HUES48 (cell line): Measurements from ENCODE around the gene BAIAP3.

ENCODE experiments used
- H3K27ac ChIP-seq: one replicate; pipeline ENCODE4 v1.7.0; 2013; ENCODE audit warnings: low read depth, low read length, inconsistent platforms
- H3K27me3 ChIP-seq: 2 replicates; pipeline ENCODE4 v1.6.1; 2013; ENCODE audit warnings: mild to moderate bottlenecking, low read length; ENCODE audit not compliant: control insufficient read depth, insufficient read depth
- H3K36me3 ChIP-seq: 2 replicates; pipeline ENCODE4 v1.6.1; 2013; ENCODE audit warnings: low read length; ENCODE audit not compliant: control insufficient read depth, insufficient read depth
- H3K4me1 ChIP-seq: 2 replicates; pipeline ENCODE4 v1.6.1; 2013; ENCODE audit warnings: mild to moderate bottlenecking, low read length; ENCODE audit not compliant: control insufficient read depth, insufficient read depth
- H3K4me3 ChIP-seq: 2 replicates; pipeline ENCODE4 v1.5.1; 2013; ENCODE audit warnings: mild to moderate bottlenecking, low read depth, low read length
- H3K9ac ChIP-seq: 2 replicates; pipeline ENCODE4 v1.6.1; 2013; ENCODE audit warnings: mild to moderate bottlenecking, low read depth, low read length, moderate library complexity
- H3K9me3 ChIP-seq: 2 replicates; pipeline ENCODE4 v1.6.1; 2013; ENCODE audit warnings: low read length; ENCODE audit not compliant: control insufficient read depth, insufficient read depth

The BAIAP3 gene

DNA sequence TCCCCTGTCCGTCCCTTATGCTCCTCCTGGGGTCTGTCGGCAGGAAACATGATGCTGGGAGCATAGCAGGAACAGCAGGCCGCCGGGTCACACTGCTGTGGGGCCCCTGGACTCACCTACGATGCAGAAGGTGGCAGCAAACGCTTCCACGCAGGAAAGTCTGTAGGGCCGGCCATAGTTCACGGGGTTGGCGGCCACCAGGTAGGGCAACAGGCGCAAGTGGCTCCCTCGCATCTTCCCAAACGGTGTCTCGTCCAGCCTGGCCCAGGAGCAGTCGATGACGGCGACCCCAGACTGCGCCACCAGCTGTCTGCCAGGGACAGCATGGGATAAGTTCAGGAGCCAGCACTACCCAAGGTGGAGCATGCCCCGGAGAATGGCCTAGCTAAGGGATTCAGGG is 17.2 kb downstream of the BAIAP3 start:
- Histone ChIP-seq H3K9ac (no peak overlapping the region), H3K4me1 (0 out of 2 replicates have a peak, but pooled peaks cover 3% of the 10 kb centered on the region), H3K27ac (no peak overlapping the region), H3K9me3 (no peaks in the 10 kb centered on the region), H3K27me3 (no peaks in the 10 kb centered on the region), H3K36me3 (peaks cover 26% of the 10 kb centered on the region), H3K4me3 (peak overlapping the region; percentile 92)

DNA sequence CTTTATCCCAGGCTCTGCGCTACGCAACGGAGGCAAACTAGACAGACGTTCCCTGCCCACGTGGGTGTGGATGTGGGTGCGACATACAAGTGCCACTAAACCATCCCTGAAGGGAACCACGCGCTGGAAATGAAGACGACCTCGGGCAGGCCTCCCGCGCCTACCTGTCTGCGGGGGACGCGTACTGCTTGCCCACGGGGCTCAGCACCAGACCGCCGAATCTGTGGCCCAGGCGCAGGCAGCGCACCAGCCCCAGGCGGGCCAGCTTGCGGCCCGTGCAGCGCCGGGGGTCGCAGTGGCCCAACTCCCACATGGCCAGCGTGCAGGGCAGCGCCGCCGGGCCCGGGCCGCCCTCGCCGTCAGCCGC is 17.8 kb downstream of the BAIAP3 start:
- H3K4me1 ChIP-seq, result 0 out of 2 replicates have a peak, but pooled peaks cover 3% of the 10 kb centered on the region
- no peak overlapping the region for H3K27ac ChIP-seq

DNA sequence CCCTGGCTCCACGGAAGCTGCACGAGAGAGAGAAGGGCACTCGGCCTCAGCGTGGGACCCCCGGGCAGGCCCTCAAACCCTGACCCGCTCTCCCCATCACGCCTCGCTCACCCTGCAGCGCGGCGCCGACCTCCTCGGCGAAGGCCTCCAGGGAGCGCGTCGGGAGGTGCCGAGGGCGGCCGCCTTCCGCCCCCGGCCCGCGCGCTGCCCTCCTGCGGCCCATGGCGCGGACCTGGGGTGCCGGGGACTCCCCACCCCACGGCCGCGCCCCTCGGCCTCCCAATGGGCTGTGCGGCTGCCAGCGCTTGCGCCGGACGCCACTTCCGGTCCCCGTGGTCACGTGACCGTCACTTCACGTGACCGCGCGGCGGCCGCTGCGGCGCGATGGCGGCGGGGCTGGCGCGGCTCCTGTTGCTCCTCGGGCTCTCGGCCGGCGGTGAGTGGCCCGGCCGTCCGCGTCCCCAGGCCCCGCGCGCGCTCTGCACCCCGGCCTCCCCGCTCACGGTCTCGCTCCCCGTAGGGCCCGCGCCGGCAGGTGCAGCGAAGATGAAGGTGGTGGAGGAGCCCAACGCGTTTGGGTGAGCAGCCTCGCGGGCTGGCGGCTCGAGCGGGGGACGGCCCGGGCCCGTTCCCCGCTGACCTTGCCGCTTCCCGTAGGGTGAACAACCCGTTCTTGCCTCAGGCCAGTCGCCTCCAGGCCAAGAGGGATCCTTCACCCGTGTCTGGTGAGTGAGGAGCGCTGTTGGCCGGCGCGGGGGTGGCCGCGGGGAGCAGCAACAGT is 18.3 kb downstream of the BAIAP3 start, which contains the start of the genes GNPTG and TSR3:
TSS of gene GNPTG (plus strand) at position 350 of the 781 bp plus-strand sequence. CDS start at position 385, 35 bp downstream.
TSS of gene TSR3 (minus strand) at position 297 of the 781 bp plus-strand sequence. CDS start at position 223, 74 bp downstream.
- Histone ChIP-seq H3K9me3 (no peaks in the 10 kb centered on the region), H3K4me3 (peak within 1 kb of the TSS; percentile 92), H3K27ac (no peak within 1 kb of the TSS), H3K9ac (peak within 1 kb of the TSS; percentile 81; the same call in 1 of the 2 replicates), H3K4me1 (0 out of 2 replicates have a peak, but pooled peaks cover 3% of the 10 kb centered on the region), H3K27me3 (no peaks in the 10 kb centered on the region), H3K36me3 (peaks cover 26% of the 10 kb centered on the region)

More for the DNA sequence above, 17.8 kb downstream of the BAIAP3 start:
- H3K36me3 ChIP-seq, result peaks cover 26% of the 10 kb centered on the region
- no peaks in the 10 kb centered on the region for H3K9me3 ChIP-seq
- peak overlapping the region; percentile 81; the same call in 1 of the 2 replicates for H3K9ac ChIP-seq
- H3K4me3 ChIP-seq, result peak overlapping the region; percentile 92
- H3K27me3 ChIP-seq, result no peaks in the 10 kb centered on the region

DNA sequence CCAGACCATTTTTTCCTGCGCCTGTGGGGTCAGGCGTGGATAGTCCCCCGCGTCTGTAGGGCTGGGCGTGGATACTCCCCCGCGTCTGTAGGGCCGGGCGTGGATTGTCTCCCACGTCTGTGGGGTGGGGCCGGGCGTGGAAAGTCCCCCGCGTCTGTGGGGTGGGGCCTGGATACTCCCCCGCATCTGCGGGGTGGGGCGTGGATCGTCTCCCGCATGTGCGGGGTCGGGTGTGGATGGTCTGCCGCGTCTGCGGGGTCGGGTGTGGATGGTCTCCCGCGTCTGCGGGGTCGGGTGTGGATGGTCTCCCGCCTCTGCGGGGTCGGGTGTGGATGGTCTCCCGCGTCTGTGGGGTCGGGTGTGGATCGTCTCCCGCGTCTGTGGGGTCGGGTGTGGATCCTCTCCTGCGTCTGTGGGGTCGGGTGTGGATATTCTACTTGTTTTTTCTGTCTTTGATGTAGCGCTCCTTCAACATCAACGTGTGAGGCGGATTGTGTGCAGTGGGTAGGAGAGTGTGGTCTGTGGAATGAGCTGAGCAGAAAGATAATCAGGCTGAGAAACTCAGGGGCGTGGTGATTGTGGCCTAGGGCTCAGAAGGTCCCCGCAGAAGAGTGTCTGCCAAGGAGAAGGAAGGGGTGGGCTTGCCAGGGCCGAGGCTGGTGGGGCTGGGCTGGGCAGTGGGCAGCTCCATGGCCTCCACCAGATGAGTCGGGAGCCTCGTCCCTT is 21.5 kb downstream of the BAIAP3 start:
- Histone ChIP-seq H3K27me3 (no peaks in the 10 kb centered on the region), H3K4me1 (0 out of 2 replicates have a peak, but pooled peaks cover 3% of the 10 kb centered on the region), H3K36me3 (peaks cover 8% of the 10 kb centered on the region), H3K4me3 (no peak overlapping the region), H3K27ac (no peak overlapping the region), H3K9ac (no peak overlapping the region), H3K9me3 (no peaks in the 10 kb centered on the region)

DNA sequence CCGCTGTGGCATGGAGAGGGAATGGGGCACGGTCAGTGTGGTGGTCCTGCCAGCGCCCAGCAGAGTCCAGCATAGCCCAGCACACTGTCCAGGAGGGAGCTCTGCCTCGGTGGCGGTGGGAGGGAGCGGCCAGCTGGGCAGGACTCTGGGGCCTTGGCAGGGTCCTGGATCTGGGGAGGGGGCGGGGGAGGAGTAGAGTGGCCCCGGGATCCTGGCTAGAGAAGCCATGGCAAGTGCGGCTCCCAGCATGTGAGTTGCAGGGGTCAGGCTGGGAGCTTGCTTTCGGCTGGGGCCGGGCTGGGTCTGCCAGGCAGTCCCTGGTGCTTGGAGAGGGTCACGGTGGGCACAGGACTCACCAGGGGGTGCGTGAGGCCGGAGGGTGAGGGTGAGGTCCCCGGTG is 22.1 kb downstream of the BAIAP3 start:
- Histone ChIP-seq H3K9me3 (no peaks in the 10 kb centered on the region), H3K27ac (no peak overlapping the region), H3K27me3 (no peaks in the 10 kb centered on the region), H3K4me1 (0 out of 2 replicates have a peak, but pooled peaks cover 3% of the 10 kb centered on the region), H3K9ac (no peak overlapping the region; the same call in 1 of the 2 replicates), H3K36me3 (peaks cover 6% of the 10 kb centered on the region; the same call in 1 of the 2 replicates), H3K4me3 (no peak overlapping the region)

DNA sequence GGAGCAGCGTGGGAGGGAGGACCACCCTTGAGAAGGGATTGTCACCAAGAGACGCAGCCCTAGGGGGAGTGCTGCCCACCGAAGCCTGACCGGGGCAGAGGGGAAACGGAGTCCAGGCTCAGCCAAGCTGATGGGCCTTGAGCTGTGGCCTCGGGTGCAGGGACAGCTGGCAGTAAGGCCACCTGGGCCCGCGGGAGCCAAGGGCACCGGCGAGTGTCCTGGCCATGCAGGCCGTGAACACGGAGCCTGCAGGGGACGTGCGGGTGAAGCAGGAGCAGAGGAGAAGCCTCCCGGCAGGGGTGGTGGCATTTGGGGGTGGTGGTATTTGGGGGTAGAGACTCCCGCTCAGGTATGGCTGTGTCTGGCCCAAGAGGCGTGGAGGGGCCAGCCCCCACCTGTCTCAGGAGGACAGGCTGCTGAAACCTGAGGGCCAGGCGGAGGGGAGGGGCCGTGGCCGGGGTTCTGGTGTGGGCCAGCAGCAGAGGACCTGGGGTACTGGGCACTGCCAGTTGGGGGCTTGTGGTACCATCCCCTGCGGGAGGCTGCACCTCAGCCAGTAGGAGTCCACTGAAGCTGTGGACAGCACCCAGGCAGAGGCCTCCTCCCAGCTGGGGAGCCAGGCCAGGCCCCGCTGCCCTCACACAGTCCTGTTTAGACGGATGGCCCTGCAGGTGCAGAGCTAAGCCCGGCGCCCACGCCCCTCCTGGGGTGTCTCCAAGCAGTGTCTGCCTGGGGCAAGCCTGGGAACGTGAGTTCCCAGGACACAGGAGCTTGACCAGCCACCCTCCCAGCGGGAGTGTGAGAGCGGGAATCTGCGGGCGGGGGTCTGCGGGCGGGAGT is 22.8 kb downstream of the BAIAP3 start:
- Histone ChIP-seq H3K4me3 (no peak overlapping the region), H3K4me1 (0 out of 2 replicates have a peak, but pooled peaks cover 3% of the 10 kb centered on the region)

DNA sequence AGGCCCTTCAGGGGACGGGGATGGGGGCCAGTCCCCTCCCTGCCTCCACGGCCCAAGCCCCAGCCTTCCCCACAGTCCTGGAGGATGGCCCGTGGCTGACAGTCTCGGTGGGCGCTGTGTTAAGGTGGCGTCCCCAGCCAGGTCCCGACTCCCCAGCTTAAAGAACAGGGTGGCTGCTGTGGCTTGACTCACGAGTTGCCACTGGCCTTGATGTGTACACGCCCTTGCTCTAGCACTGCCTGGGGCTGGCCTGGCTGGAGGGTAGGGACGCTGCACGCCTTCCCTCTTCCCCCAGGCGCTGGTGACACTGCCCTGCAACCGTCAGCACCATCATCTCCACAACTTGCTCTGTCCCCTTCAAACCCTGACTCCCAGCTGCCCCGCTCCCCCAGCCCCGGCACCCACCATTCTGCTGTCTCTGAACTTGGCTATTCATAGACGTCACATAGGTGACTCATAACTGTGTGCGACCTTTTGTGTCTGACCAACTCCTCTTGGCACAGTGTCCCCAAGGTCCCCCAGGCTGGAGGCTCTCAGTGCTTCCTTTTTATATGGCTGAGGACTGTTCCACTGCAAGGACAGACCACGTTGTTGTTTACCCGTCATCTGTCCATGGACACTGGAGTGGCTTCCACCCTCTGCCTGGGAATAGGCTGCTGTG is 24.6 kb downstream of the BAIAP3 start:
- Histone ChIP-seq H3K27me3 (no peaks in the 10 kb centered on the region), H3K4me3 (no peak overlapping the region), H3K9ac (no peak overlapping the region), H3K36me3 (peaks cover 28% of the 10 kb centered on the region), H3K9me3 (no peaks in the 10 kb centered on the region), H3K27ac (no peak overlapping the region), H3K4me1 (no peaks in the 10 kb centered on the region)

More for the DNA sequence above, 22.8 kb downstream of the BAIAP3 start:
- Histone ChIP-seq H3K9me3 (no peaks in the 10 kb centered on the region), H3K27ac (no peak overlapping the region), H3K27me3 (no peaks in the 10 kb centered on the region), H3K9ac (no peak overlapping the region), H3K36me3 (peaks cover 12% of the 10 kb centered on the region)

DNA sequence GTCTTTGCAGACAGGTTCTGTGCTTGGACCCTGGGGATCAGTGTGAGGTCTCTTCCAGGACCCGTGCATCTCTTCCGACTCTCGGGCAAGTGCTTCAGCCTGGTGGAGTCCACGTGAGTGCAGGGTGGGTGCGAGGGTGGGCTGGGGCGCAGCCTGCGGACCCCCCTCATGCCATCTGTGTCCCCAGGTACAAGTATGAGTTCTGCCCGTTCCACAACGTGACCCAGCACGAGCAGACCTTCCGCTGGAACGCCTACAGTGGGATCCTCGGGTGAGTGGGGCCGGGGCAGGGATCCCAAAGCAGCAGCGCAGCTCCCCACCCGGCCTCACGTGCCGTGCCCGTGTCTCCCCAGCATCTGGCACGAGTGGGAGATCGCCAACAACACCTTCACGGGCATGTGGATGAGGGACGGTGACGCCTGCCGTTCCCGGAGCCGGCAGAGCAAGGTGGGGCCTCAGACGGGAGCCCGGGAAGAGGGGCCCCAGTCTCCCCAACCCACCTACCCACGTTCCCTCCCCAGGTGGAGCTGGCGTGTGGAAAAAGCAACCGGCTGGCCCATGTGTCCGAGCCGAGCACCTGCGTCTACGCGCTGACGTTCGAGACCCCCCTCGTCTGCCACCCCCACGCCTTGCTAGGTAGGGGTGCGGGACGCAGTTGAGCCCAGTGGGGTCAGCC is 28.4 kb downstream of the BAIAP3 start:
- Histone ChIP-seq H3K4me1 (no peaks in the 10 kb centered on the region), H3K9ac (no peak overlapping the region), H3K36me3 (peaks cover 64% of the 10 kb centered on the region), H3K9me3 (no peaks in the 10 kb centered on the region), H3K4me3 (no peak overlapping the region), H3K27ac (no peak overlapping the region), H3K27me3 (no peaks in the 10 kb centered on the region)

DNA sequence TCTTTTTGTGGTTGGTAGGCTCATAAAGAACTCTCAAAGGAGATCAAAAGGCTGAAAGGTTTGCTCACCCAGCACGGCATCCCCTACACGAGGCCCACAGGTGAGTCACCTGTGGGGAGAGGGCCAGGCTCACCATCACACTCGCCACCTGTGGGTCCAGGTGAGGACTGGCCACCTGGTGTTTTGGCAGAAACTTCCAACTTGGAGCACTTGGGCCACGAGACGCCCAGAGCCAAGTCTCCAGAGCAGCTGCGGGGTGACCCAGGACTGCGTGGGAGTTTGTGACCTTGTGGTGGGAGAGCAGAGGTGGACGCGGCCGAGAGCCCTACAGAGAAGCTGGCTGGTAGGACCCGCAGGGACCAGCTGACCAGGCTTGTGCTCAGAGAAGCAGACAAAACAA is 29.4 kb downstream of the BAIAP3 start:
- Histone ChIP-seq H3K9me3 (no peaks in the 10 kb centered on the region), H3K9ac (no peak overlapping the region), H3K4me3 (no peak overlapping the region), H3K27ac (no peak overlapping the region), H3K27me3 (no peaks in the 10 kb centered on the region), H3K4me1 (no peaks in the 10 kb centered on the region), H3K36me3 (peaks cover 70% of the 10 kb centered on the region)
